SH-SY5Y (cell line): ENCODE measurements around the gene EMP2.

Experiments used
- GATA2 ChIP-seq: IDR thresholded peaks from 2 replicates; pipeline ENCODE4 v1.6.1; 2011; ENCODE audit warnings: mild to moderate bottlenecking, low read depth, low read length
- GATA3 ChIP-seq: IDR thresholded peaks from 2 replicates; pipeline ENCODE4 v1.6.1; 2011; ENCODE audit warnings: low read depth, mild to moderate bottlenecking, low read length, moderate library complexity

GRCh38 chr16:10599626-10600025, 19.2 kb upstream of the EMP2 start:
- TF ChIP-seq GATA2 (no peak), GATA3 (no peak)
